H1 (cell line): ENCODE results near the gene KIF2C. TPM values are rescaled to one million over a fixed set of nuclear protein-coding genes. Genes with fewer than 3 reads are reported as not detected.

Experiments used
- CTCF ChIA-PET: fragments of 300-600 bp; sonication (Branson Sonifier 250); formaldehyde crosslinking; loops from one replicate; lab custom pipeline; 2021; ENCODE audit not compliant: partially characterized antibody; lab: Charles Lee
- POLR2A ChIA-PET: fragments of 300-600 bp; sonication (Branson Sonifier 250); formaldehyde crosslinking; loops from one replicate; lab custom pipeline; 2021; ENCODE audit warnings: inconsistent platforms; ENCODE audit not compliant: partially characterized antibody; lab: Charles Lee
- DNase-seq, 2 experiments: peaks; one replicate each; pipeline versions ENCODE4 v3.0.0 to v3.0.0-alpha.2; 2010 to 2022; ENCODE audit warnings: low spot score in 2 of 2, low read depth in 1 of 2, mixed read lengths in 1 of 2
- FAIRE-seq: peaks from 2 replicates; lab custom pipeline; 2011; peaks lifted over from hg19 to GRCh38; lab: Jason Lieb, UNC
- H2AFZ ChIP-seq: 2 replicates; pipeline ENCODE4 v1.8.1; 2012; ENCODE audit warnings: low read length, inconsistent platforms
- H2AK5ac ChIP-seq: 2 replicates; pipeline ENCODE4 v1.6.1; 2013; ENCODE audit warnings: low read depth, low read length
- H2BK120ac ChIP-seq: replicated peaks from 2 replicates; pipeline ENCODE3; 2013; ENCODE audit warnings: low read depth, low read length, inconsistent platforms
- H2BK12ac ChIP-seq: 2 replicates; pipeline ENCODE4 v1.6.1; 2013; ENCODE audit warnings: low read depth, low read length
- H2BK15ac ChIP-seq: 2 replicates; pipeline ENCODE4 v1.6.1; 2013; ENCODE audit warnings: low read length
- H2BK20ac ChIP-seq: 2 replicates; pipeline ENCODE4 v1.6.1; 2013; ENCODE audit warnings: low read length
- H2BK5ac ChIP-seq: 2 replicates; pipeline ENCODE4 v1.6.1; 2013; ENCODE audit warnings: low read depth, low read length
- H3K14ac ChIP-seq: 2 replicates; pipeline ENCODE4 v1.6.1; 2013; ENCODE audit warnings: inconsistent platforms; ENCODE audit not compliant: insufficient read length
- H3K18ac ChIP-seq: 2 replicates; pipeline ENCODE4 v1.6.1; 2013; ENCODE audit warnings: low read length; ENCODE audit errors: extremely low read depth
- H3K23ac ChIP-seq: 2 replicates; pipeline ENCODE4 v1.6.1; 2013; ENCODE audit warnings: inconsistent platforms; ENCODE audit not compliant: insufficient read length
- H3K23me2 ChIP-seq: 2 replicates; pipeline ENCODE4 v1.6.1; 2013; ENCODE audit warnings: low read depth, low read length
- H3K27ac ChIP-seq: 2 replicates; pipeline ENCODE4 v1.6.1; 2011; ENCODE audit warnings: low read depth, low read length, inconsistent platforms
- H3K27me3 ChIP-seq, 4 experiments: replicated peaks in 1 of 4; 1 replicate in 1 of 4; 2 replicates in 3 of 4; pipeline versions ENCODE4 v1.6.1 to v1.8.1; 2011 to 2013; ENCODE audit warnings: low read length in 3 of 4, mild to moderate bottlenecking in 3 of 4, inconsistent platforms in 2 of 4, mixed read lengths in 2 of 4, moderate library complexity in 1 of 4; ENCODE audit not compliant: control insufficient read depth in 3 of 4, insufficient read depth in 3 of 4; ENCODE audit errors: extremely low read depth in 1 of 4
- H3K36me3 ChIP-seq, 4 experiments: 2 replicates each; pipeline versions ENCODE4 v1.6.1 to v1.8.1; 2011 to 2013; ENCODE audit warnings: mild to moderate bottlenecking in 4 of 4, low read length in 3 of 4, moderate library complexity in 2 of 4, control low read depth in 1 of 4, inconsistent platforms in 1 of 4; ENCODE audit not compliant: insufficient read depth in 4 of 4, control insufficient read depth in 2 of 4
- H3K4ac ChIP-seq: replicated peaks from 2 replicates; pipeline ENCODE3; 2013; ENCODE audit warnings: low read length, low read depth, mixed read lengths, inconsistent platforms; ENCODE audit not compliant: insufficient read length
- H3K4me1 ChIP-seq, 4 experiments: replicated peaks in 1 of 4; 1 replicate in 1 of 4; 2 replicates in 3 of 4; pipeline versions ENCODE4 v1.6.1 to v1.8.1; 2011 to 2013; ENCODE audit warnings: low read length in 3 of 4, inconsistent platforms in 2 of 4, mixed read lengths in 1 of 4; ENCODE audit not compliant: insufficient read depth in 4 of 4, control insufficient read depth in 3 of 4
- H3K4me2 ChIP-seq, 2 experiments: 2 replicates each; pipeline versions ENCODE4 v1.6.1 to v1.8.1; 2011 to 2013; ENCODE audit warnings: low read depth in 2 of 2, low read length in 2 of 2, control low read depth in 1 of 2, inconsistent platforms in 1 of 2, mild to moderate bottlenecking in 1 of 2; ENCODE audit not compliant: insufficient read depth in 1 of 2
- H3K4me3 ChIP-seq, 4 experiments: fragments of 200-600, 300-600 bp in 1 of 4; sonication (generic), shearing (Covaris generic), sonication (Bioruptor Twin) in 1 of 4; 2 replicates each; pipeline versions ENCODE4 v1.5.1 to v1.8.1; 2011 to 2016; ENCODE audit warnings: low read length in 4 of 4, low read depth in 3 of 4, control low read depth in 2 of 4, inconsistent platforms in 2 of 4, mild to moderate bottlenecking in 2 of 4, mixed read lengths in 1 of 4, moderate library complexity in 1 of 4; ENCODE audit not compliant: insufficient read depth in 2 of 4; ENCODE audit errors: extremely low read depth in 1 of 4
- H3K56ac ChIP-seq: replicated peaks from 2 replicates; pipeline ENCODE3; 2013; ENCODE audit warnings: low read depth, mild to moderate bottlenecking, mixed read lengths, low read length, inconsistent platforms; ENCODE audit not compliant: insufficient read length
- H3K79me1 ChIP-seq: 2 replicates; pipeline ENCODE4 v1.6.1; 2013; ENCODE audit warnings: low read depth, low read length, control low read depth
- H3K79me2 ChIP-seq, 2 experiments: 2 replicates each; pipeline versions ENCODE4 v1.6.1 to v1.8.1; 2012 to 2013; ENCODE audit warnings: low read length in 2 of 2, mild to moderate bottlenecking in 2 of 2, inconsistent platforms in 1 of 2; ENCODE audit not compliant: insufficient read depth in 2 of 2, control insufficient read depth in 1 of 2
- H3K9ac ChIP-seq, 4 experiments: replicated peaks in 1 of 4; 1 replicate in 1 of 4; 2 replicates in 3 of 4; pipeline versions ENCODE4 v1.6.1 to v1.8.1; 2011 to 2013; ENCODE audit warnings: low read depth in 3 of 4, low read length in 3 of 4, control low read depth in 2 of 4, mild to moderate bottlenecking in 2 of 4, moderate library complexity in 2 of 4, inconsistent platforms in 1 of 4; ENCODE audit errors: extremely low read depth in 1 of 4
- H3K9me3 ChIP-seq, 2 experiments: 2 replicates each; pipeline versions ENCODE4 v1.6.1 to v1.8.1; 2012 to 2013; ENCODE audit warnings: mild to moderate bottlenecking in 2 of 2, moderate library complexity in 2 of 2, control low read depth in 1 of 2, inconsistent platforms in 1 of 2, low read depth in 1 of 2, low read length in 1 of 2, mixed read lengths in 1 of 2; ENCODE audit not compliant: insufficient read depth in 2 of 2
- H4K20me1 ChIP-seq, 2 experiments: replicated peaks in 1 of 2; 2 replicates each; pipeline versions ENCODE3 to v1.8.1; 2011 to 2013; ENCODE audit warnings: inconsistent platforms in 2 of 2, low read length in 2 of 2, mild to moderate bottlenecking in 1 of 2; ENCODE audit not compliant: insufficient read depth in 2 of 2, control insufficient read depth in 1 of 2
- H4K5ac ChIP-seq: 2 replicates; pipeline ENCODE4 v1.6.1; 2013; ENCODE audit warnings: low read length, low read depth, mixed read lengths, inconsistent platforms; ENCODE audit not compliant: insufficient read length
- H4K8ac ChIP-seq: 2 replicates; pipeline ENCODE4 v1.8.0; 2013; ENCODE audit warnings: mild to moderate bottlenecking, moderate library complexity, low read length, inconsistent platforms; ENCODE audit not compliant: insufficient read depth; ENCODE audit errors: extremely low read depth
- H4K91ac ChIP-seq: replicated peaks from 2 replicates; pipeline ENCODE3; 2013; ENCODE audit warnings: low read length, mixed read lengths, inconsistent platforms; ENCODE audit not compliant: insufficient read length
- CTBP2 ChIP-seq: IDR thresholded peaks from 2 replicates; pipeline ENCODE4 v1.7.0; 2011; ENCODE audit warnings: borderline replicate concordance, mild to moderate bottlenecking, moderate library complexity, mixed read lengths, low read length; ENCODE audit not compliant: insufficient read depth, insufficient read length
- EZH2 ChIP-seq: fragments of 200-600 bp; sonication (generic); IDR thresholded peaks from 2 replicates; pipeline ENCODE4 v1.7.1; 2012; ENCODE audit warnings: low read depth, mild to moderate bottlenecking, moderate library complexity, low read length, inconsistent platforms; ENCODE audit not compliant: severe bottlenecking
- KDM4A ChIP-seq: IDR thresholded peaks from one replicate; pipeline ENCODE4 v1.7.1; 2012; ENCODE audit warnings: low read depth, mild to moderate bottlenecking, moderate library complexity, low read length, inconsistent platforms; ENCODE audit not compliant: severe bottlenecking
- RNF2 ChIP-seq: fragments of 200-900, 300-1000 bp; sonication (generic); IDR thresholded peaks from 2 replicates; pipeline ENCODE4 v1.7.1; 2016; ENCODE audit warnings: borderline replicate concordance, low read depth, mild to moderate bottlenecking, antibody characterized with exemption, low read length; ENCODE audit not compliant: poor library complexity, severe bottlenecking; ENCODE audit errors: missing control alignments
- RXRA ChIP-seq: IDR thresholded peaks from 2 replicates; pipeline ENCODE4 v1.6.1; 2011; ENCODE audit warnings: low read depth, mild to moderate bottlenecking, low read length, moderate library complexity; ENCODE audit not compliant: insufficient read depth
- SUZ12 ChIP-seq: fragments of 200-600 bp; sonication (generic); IDR thresholded peaks from 2 replicates; pipeline ENCODE4 v1.6.1; 2012; ENCODE audit warnings: mild to moderate bottlenecking, inconsistent platforms, low read length, moderate library complexity, mixed read lengths
- WGBS, 2 experiments: shearing (Covaris generic) in 1 of 2; methylation state at CpG; one replicate each; pipeline versions ENCODE4 v1.1.6 to v1.1.7; 2013 to 2015; ENCODE audit warnings: low lambda C conversion rate in 2 of 2, mixed read lengths in 2 of 2, inconsistent platforms in 1 of 2, low coverage in 1 of 2, missing lambda C conversion rate in 1 of 2; ENCODE audit not compliant: insufficient replicate concordance in 2 of 2, insufficient coverage in 1 of 2, insufficient read length in 1 of 2; ENCODE audit errors: extremely low coverage in 1 of 2, missing lambda C conversion rate in 1 of 2; 5-methylcytosine and 5-hydroxymethylcytosine counted together
- polyA plus RNA-seq, 7 experiments: library from polyadenylated mRNA; depleted of rRNA in 3 of 7; stranded (reverse) in 5 of 7; unstranded in 2 of 7; fragments of >200 nt in 5 of 7; fragments of 200-250 nt in 2 of 7; gene quantifications; 1 replicate in 5 of 7; 2 replicates in 1 of 7; 4 replicates in 1 of 7; pipeline versions ENCODE4 v1.2.1 to v1.2.3, GENCODE V29; 2011 to 2013; ENCODE audit warnings: missing spikeins in 2 of 7, mixed read lengths in 2 of 7
- total RNA-seq: library from RNA; stranded (reverse); fragmentation: NEBNext Ultra II Directional; extraction: Animal tissue kit (Norgen Biotek cat#: 25700); gene quantifications from 2 replicates; pipeline ENCODE4 v1.2.1, GENCODE V29; 2021
- TF ChIP-seq, protein P1 (sequence below), 3 experiments: IDR thresholded peaks; 1 replicate in 2 of 3; 2 replicates in 1 of 3; pipeline versions ENCODE4 v1.5.1 to v1.6.1; 2011; ENCODE audit warnings: low read length in 3 of 3, mild to moderate bottlenecking in 3 of 3, inconsistent platforms in 2 of 3, low read depth in 1 of 3, moderate library complexity in 1 of 3; ENCODE audit not compliant: insufficient read depth in 1 of 3; ENCODE audit errors: control extremely low read depth in 1 of 3

KIF2C gene
- total and polyA plus RNA-seq, 2 of the 8 experiments (the other 6 are each of a cell fraction or from before 2014, with no cell fraction given): 41.8 to 68.1 TPM

- H3K4me2 ChIP-seq: peak overlapping the region in 1 of 2 experiments; percentile 27; a peak in 1 of 4 replicates
- ChIA-PET CTCF (interaction anchor here (1.4 to 5.4 kb wide), 2 partner anchors 12 kb away, joined by 3 to 31 read pairs; no protein-coding TSS in a partner anchor), POLR2A (interaction anchor here (0.9 to 19.2 kb wide), 7 partner anchors 9 to 539 kb away, joined by 3 to 547 read pairs (median 5); partner anchors contain the start of genes RPS8 and UROD)
- H4K20me1 ChIP-seq: peaks cover 0 to 10% of the 10 kb centered on the region in 2 experiments
- no peak overlapping the region for H3K56ac ChIP-seq
- no peak overlapping the region; the same call in 1 of the 2 replicates for H2BK20ac ChIP-seq
- H2BK120ac ChIP-seq: no peak overlapping the region
- no peak overlapping the region for H4K8ac ChIP-seq
- H2BK12ac ChIP-seq: 0 out of 2 replicates have a peak overlapping the region, but pooled peaks have one; percentile 30
- no peak overlapping the region for H3K27ac ChIP-seq
- H2AK5ac ChIP-seq: no peak overlapping the region
- H2BK5ac ChIP-seq: no peak overlapping the region
- H3K14ac ChIP-seq: no peak overlapping the region
- H4K91ac ChIP-seq: no peak overlapping the region
- H3K23me2 ChIP-seq: peaks cover 7% of the 10 kb centered on the region; the same call in 1 of the 2 replicates
- no peaks in the 10 kb centered on the region for H3K9me3 ChIP-seq
- H3K9ac ChIP-seq: no peak overlapping the region; a peak in 1 of 7 replicates
- peaks cover 0 to 16% (median 10%) of the 10 kb centered on the region in 4 experiments; a peak in 5 of 8 replicates for H3K36me3 ChIP-seq
- no peak overlapping the region for H3K23ac ChIP-seq
- H4K5ac ChIP-seq: no peak overlapping the region
- DNase-seq: no peak
- no peak overlapping the region for H2AFZ ChIP-seq
- no peak overlapping the region for H3K4ac ChIP-seq
- no peak overlapping the region for H3K18ac ChIP-seq
- H3K27me3 ChIP-seq: peaks cover 0 to 5% (median 0%) of the 10 kb centered on the region in 4 experiments; a peak in 2 of 7 replicates
- no peak overlapping the region; the same call in 1 of the 2 replicates for H2BK15ac ChIP-seq
- H3K79me1 ChIP-seq: no peaks in the 10 kb centered on the region
- H3K4me1 ChIP-seq: peaks cover 0 to 18% (median 14%) of the 10 kb centered on the region in 4 experiments; a peak in 6 of 7 replicates
- no peak overlapping the region for H3K4me3 ChIP-seq
- no peak for FAIRE-seq
- H3K79me2 ChIP-seq: no peaks in the 10 kb centered on the region
- 87% methylated on average over 13 of the region's 13 CpGs; no CpG with 5 or more reads in 1 of the 2 experiments for WGBS, 2 experiments
- TF ChIP-seq KDM4A (no peak), RNF2 (no peak), RXRA (no peak), SUZ12 (no peak), CTBP2 (no peak), EZH2 (no peak)
- TF ChIP-seq, protein P1, sequence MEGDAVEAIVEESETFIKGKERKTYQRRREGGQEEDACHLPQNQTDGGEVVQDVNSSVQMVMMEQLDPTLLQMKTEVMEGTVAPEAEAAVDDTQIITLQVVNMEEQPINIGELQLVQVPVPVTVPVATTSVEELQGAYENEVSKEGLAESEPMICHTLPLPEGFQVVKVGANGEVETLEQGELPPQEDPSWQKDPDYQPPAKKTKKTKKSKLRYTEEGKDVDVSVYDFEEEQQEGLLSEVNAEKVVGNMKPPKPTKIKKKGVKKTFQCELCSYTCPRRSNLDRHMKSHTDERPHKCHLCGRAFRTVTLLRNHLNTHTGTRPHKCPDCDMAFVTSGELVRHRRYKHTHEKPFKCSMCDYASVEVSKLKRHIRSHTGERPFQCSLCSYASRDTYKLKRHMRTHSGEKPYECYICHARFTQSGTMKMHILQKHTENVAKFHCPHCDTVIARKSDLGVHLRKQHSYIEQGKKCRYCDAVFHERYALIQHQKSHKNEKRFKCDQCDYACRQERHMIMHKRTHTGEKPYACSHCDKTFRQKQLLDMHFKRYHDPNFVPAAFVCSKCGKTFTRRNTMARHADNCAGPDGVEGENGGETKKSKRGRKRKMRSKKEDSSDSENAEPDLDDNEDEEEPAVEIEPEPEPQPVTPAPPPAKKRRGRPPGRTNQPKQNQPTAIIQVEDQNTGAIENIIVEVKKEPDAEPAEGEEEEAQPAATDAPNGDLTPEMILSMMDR (IDR thresholded peaks at IDR 0.05; ENCODE audit: control extremely low read depth in 1 of 3, insufficient read depth in 1 of 3, low read depth in 1 of 3, low read length in 3 of 3): no peak
Observed at GRCh38 chr1:44802306-44803061, 62.8 kb downstream of the KIF2C start.
